PC-3 (cell line): Measurements from ENCODE around the gene ANK3. TPM values are rescaled to one million over a fixed set of nuclear protein-coding genes. Genes with fewer than 3 reads are reported as not detected.

ENCODE experiments used
- ATAC-seq: fragments of 200-7000 bp; cut with Tn5 transposase; 2 replicates; pipeline ENCODE4 v1.9.1; 2020; ENCODE audit warnings: mild to moderate bottlenecking, moderate library complexity
- BruUV-seq: library from RNA; stranded (reverse); fragments of 400-500 nt; replicated peaks from 2 replicates; lab custom pipeline; 2021; lab: Mats Ljungman, UMichigan
- CTCF ChIA-PET: fragments of 300-600 bp; sonication (Branson Sonifier 250); formaldehyde crosslinking; loops from one replicate; lab custom pipeline; 2022; ENCODE audit warnings: antibody characterized with exemption; lab: Charles Lee
- POLR2A ChIA-PET: fragments of 300-600 bp; sonication (Branson Sonifier 250); formaldehyde crosslinking; loops from one replicate; lab custom pipeline; 2022; ENCODE audit warnings: antibody characterized with exemption; ENCODE audit not compliant: unreplicated experiment; lab: Charles Lee
- DNase-seq: peaks from one replicate; pipeline ENCODE4 v3.0.0-alpha.2; 2015
- H2AFZ ChIP-seq: fragments of 300-600 bp; sonication (generic); 2 replicates; pipeline ENCODE4 v1.6.0; 2016; ENCODE audit warnings: antibody characterized with exemption, low read length
- H3F3A ChIP-seq: fragments of 300-600 bp; sonication (generic); one replicate; pipeline ENCODE4 v1.6.0; 2017; ENCODE audit warnings: antibody characterized with exemption, low read length, control low read depth, mild to moderate bottlenecking; ENCODE audit not compliant: unreplicated experiment
- H3K27ac ChIP-seq: fragments of 300-600 bp; sonication (generic); 2 replicates; pipeline ENCODE4 v1.5.1; 2016; ENCODE audit warnings: mild to moderate bottlenecking, low read length
- H3K27me3 ChIP-seq: fragments of 300-600 bp; sonication (generic); 2 replicates; pipeline ENCODE4 v1.6.1; 2016; ENCODE audit warnings: low read length, mixed read lengths
- H3K36me3 ChIP-seq: fragments of 300-600 bp; sonication (generic); 2 replicates; pipeline ENCODE4 v1.6.1; 2016; ENCODE audit warnings: low read depth, mixed run types, low read length, mixed read lengths
- H3K4me1 ChIP-seq: fragments of 300-600 bp; sonication (generic); 2 replicates; pipeline ENCODE4 v1.5.1; 2016; ENCODE audit warnings: low read length; ENCODE audit not compliant: insufficient read depth
- H3K4me2 ChIP-seq: fragments of 300-600 bp; sonication (generic); 2 replicates; pipeline ENCODE4 v1.6.0; 2016; ENCODE audit warnings: low read length
- H3K4me3 ChIP-seq: fragments of 300-600 bp; sonication (generic); 2 replicates; pipeline ENCODE4 v1.5.1; 2016; ENCODE audit warnings: mild to moderate bottlenecking, low read length, mixed read lengths
- H3K79me2 ChIP-seq: fragments of 300-600 bp; sonication (generic); 2 replicates; pipeline ENCODE4 v1.6.1; 2017; ENCODE audit warnings: low read length, mixed read lengths
- H3K9ac ChIP-seq: fragments of 300-600 bp; sonication (generic); 2 replicates; pipeline ENCODE4 v1.6.0; 2016; ENCODE audit warnings: mild to moderate bottlenecking, low read length
- H3K9me2 ChIP-seq: fragments of 300-600 bp; sonication (generic); replicated peaks from 2 replicates; pipeline ENCODE4 v1.6.1; 2016; ENCODE audit warnings: mixed run types, low read length, mixed read lengths
- H3K9me3 ChIP-seq: fragments of 300-600 bp; sonication (generic); 2 replicates; pipeline ENCODE4 v1.6.1; 2016; ENCODE audit warnings: low read length, mixed read lengths
- H4K20me1 ChIP-seq: fragments of 300-600 bp; sonication (generic); 2 replicates; pipeline ENCODE4 v1.6.1; 2016; ENCODE audit warnings: low read length, mixed read lengths
- CTCF ChIP-seq: fragments of 300-600 bp; sonication (generic); conservative IDR thresholded peaks from 2 replicates; pipeline ENCODE4 v1.5.1; 2017; ENCODE audit warnings: antibody characterized with exemption, low read depth, mild to moderate bottlenecking, low read length
- EZH2 ChIP-seq: fragments of 300-600 bp; sonication (generic); IDR thresholded peaks from one replicate; pipeline ENCODE4 v1.6.1; 2017; ENCODE audit warnings: antibody characterized with exemption, mild to moderate bottlenecking, low read length; ENCODE audit not compliant: unreplicated experiment
- EZH2phosphoT487 ChIP-seq: fragments of 300-600 bp; sonication (generic); IDR thresholded peaks from 2 replicates; pipeline ENCODE4 v1.6.1; 2018; ENCODE audit warnings: mild to moderate bottlenecking, antibody characterized with exemption, low read length, borderline replicate concordance
- intact Hi-C: fragments of 100-400 bp; cut with micrococcal nuclease; formaldehyde crosslinking; loops from 2 replicates; pipeline ENCODE4 v1.9.0; 2023
- total RNA-seq: library from RNA; depleted of rRNA; stranded (reverse); fragments of >200 nt; gene quantifications from 2 replicates; pipeline ENCODE4 v1.2.3, GENCODE V29; 2014

ANK3 gene
- total RNA-seq, 1 experiment from 2014 or later, result 29.5 TPM

GRCh38 chr10:60350400-60350799 lies 39.3 kb downstream of the ANK3 start:
- intact Hi-C loops, result no loop called here
- peak overlapping the region; percentile 13; the same call in 1 of the 2 replicates for H3K4me2 ChIP-seq
- ATAC-seq (peak; percentile 26; the same call in 1 of the 2 replicates), DNase-seq (peak; percentile 16)
- H3K27ac ChIP-seq, result no peak overlapping the region
- H3F3A ChIP-seq, result no peaks in the 10 kb centered on the region
- TF ChIP-seq EZH2 (no peak), CTCF (no peak), EZH2phosphoT487 (no peak)
- no peak overlapping the region for H3K9ac ChIP-seq
- no peaks in the 10 kb centered on the region for H3K9me3 ChIP-seq
- no peaks in the 10 kb centered on the region for H4K20me1 ChIP-seq
- peaks cover 18% of the 10 kb centered on the region for H3K4me1 ChIP-seq
- no peaks in the 10 kb centered on the region for H3K9me2 ChIP-seq
- ChIA-PET CTCF (interaction anchor here (1.0 kb wide), 1 partner anchor 15 kb away, joined by 4 read pairs; no protein-coding TSS in a partner anchor), POLR2A (interaction anchor here (0.6 kb wide), 2 partner anchors 27 to 87 kb away, joined by 4 to 7 read pairs; no protein-coding TSS in a partner anchor)
- 0 out of 2 replicates have a peak overlapping the region, but pooled peaks have one; percentile 8 for H2AFZ ChIP-seq
- no peaks in the 10 kb centered on the region for H3K27me3 ChIP-seq
- H3K36me3 ChIP-seq, result no peaks in the 10 kb centered on the region
- no peak overlapping the region for H3K4me3 ChIP-seq
- no peaks in the 10 kb centered on the region for H3K79me2 ChIP-seq
- BruUV-seq, result no TSS peak

- TF ChIP-seq EZH2phosphoT487 (no peak), EZH2 (no peak), CTCF (no peak)
- intact Hi-C loops, result no loop called here
- no peaks in the 10 kb centered on the region for H3K9me2 ChIP-seq
- H3K9me3 ChIP-seq, result no peaks in the 10 kb centered on the region
- no peaks in the 10 kb centered on the region for H4K20me1 ChIP-seq
- POLR2A ChIA-PET, result no interaction called here
- H3K27ac ChIP-seq, result no peak overlapping the region
- ATAC-seq (peak; percentile 38; the same call in 1 of the 2 replicates), DNase-seq (peak; percentile 33)
- H3K4me1 ChIP-seq, result peaks cover 18% of the 10 kb centered on the region
- H3K4me3 ChIP-seq, result no peak overlapping the region
- BruUV-seq, result no TSS peak
- no peaks in the 10 kb centered on the region for H3F3A ChIP-seq
- H3K4me2 ChIP-seq, result peak overlapping the region; percentile 11
- no peak overlapping the region for H3K9ac ChIP-seq
- H3K36me3 ChIP-seq, result no peaks in the 10 kb centered on the region
- CTCF ChIA-PET, result interaction anchor here (1.0 kb wide), 1 partner anchor 14 kb away, joined by 4 read pairs; no protein-coding TSS in a partner anchor
- no peaks in the 10 kb centered on the region for H3K27me3 ChIP-seq
- no peak overlapping the region for H2AFZ ChIP-seq
- no peaks in the 10 kb centered on the region for H3K79me2 ChIP-seq
Measured at GRCh38 chr10:60349426-60349825, 40.2 kb downstream of the ANK3 start.

GRCh38 chr10:60348982-60349381 lies 40.7 kb downstream of the ANK3 start:
- no peak overlapping the region for H3K4me3 ChIP-seq
- ATAC-seq, result no peak
- no TSS peak for BruUV-seq
- peaks cover 18% of the 10 kb centered on the region for H3K4me1 ChIP-seq
- DNase-seq, result no peak
- H3F3A ChIP-seq, result no peaks in the 10 kb centered on the region
- H3K36me3 ChIP-seq, result no peaks in the 10 kb centered on the region
- H2AFZ ChIP-seq, result no peak overlapping the region
- TF ChIP-seq CTCF (no peak), EZH2phosphoT487 (no peak), EZH2 (no peak)
- ChIA-PET POLR2A (no interaction called here), CTCF (no interaction called here)
- H3K9me3 ChIP-seq, result no peaks in the 10 kb centered on the region
- H3K9ac ChIP-seq, result no peak overlapping the region
- no peaks in the 10 kb centered on the region for H3K79me2 ChIP-seq
- no peaks in the 10 kb centered on the region for H3K9me2 ChIP-seq
- H3K4me2 ChIP-seq, result peak overlapping the region; percentile 11
- H3K27me3 ChIP-seq, result no peaks in the 10 kb centered on the region
- intact Hi-C loops, result no loop called here
- no peaks in the 10 kb centered on the region for H4K20me1 ChIP-seq
- no peak overlapping the region for H3K27ac ChIP-seq
